RWPE1 (cell line): ENCODE data around the gene SGCB.

Source experiments
- CTCF ChIA-PET: fragments of 350-600 bp; sonication (Branson Sonifier 250); formaldehyde crosslinking; extraction: SDS; loops from one replicate; lab custom pipeline; 2021; lab: Yijun Ruan, JAX
- POLR2A ChIA-PET: fragments of 400-600 bp; formaldehyde crosslinking; extraction: SDS; loops from one replicate; lab custom pipeline; 2020; ENCODE audit warnings: antibody characterized with exemption; ENCODE audit not compliant: low non-redundant PET; lab: Yijun Ruan, JAX
- DNase-seq: peaks from one replicate; pipeline ENCODE4 v3.0.0; 2012; ENCODE audit warnings: low spot score
- H3K27ac ChIP-seq: fragments of 450-650 bp; 2 replicates; pipeline ENCODE4 v1.5.1; 2017
- CTCF ChIP-seq: fragments of 450-650 bp; conservative IDR thresholded peaks from 2 replicates; pipeline ENCODE4 v1.5.1; 2017; ENCODE audit warnings: low read depth, mild to moderate bottlenecking

Gene SGCB

GRCh38 chr4:52035190-52035589, 2.9 kb downstream of the SGCB start:
- ChIA-PET CTCF (no interaction called here), POLR2A (no interaction called here)
- no peak overlapping the region for H3K27ac ChIP-seq
- TF ChIP-seq CTCF: no peak
- no peak for DNase-seq

GRCh38 chr4:52032005-52032404, 6.1 kb downstream of the SGCB start:
- TF ChIP-seq CTCF: no peak
- POLR2A ChIA-PET: no interaction called here
- CTCF ChIA-PET: no interaction called here
- no peak overlapping the region for H3K27ac ChIP-seq
- no peak for DNase-seq

GRCh38 chr4:52028970-52029369, 9.1 kb downstream of the SGCB start:
- TF ChIP-seq CTCF: no peak
- DNase-seq: peak; percentile 68
- no peak overlapping the region for H3K27ac ChIP-seq
- ChIA-PET POLR2A (no interaction called here), CTCF (interaction anchor here (0.6 kb wide), 1 partner anchor 28 kb away, joined by 3 read pairs; no protein-coding TSS in a partner anchor)

- ChIA-PET CTCF (interaction anchor here (0.7 kb wide), 1 partner anchor 188 kb away, joined by 4 read pairs; no protein-coding TSS in a partner anchor), POLR2A (no interaction called here)
- DNase-seq: no peak
These were observed 18.0 kb downstream of the SGCB start, which contains the start of gene LRRC66 for GRCh38 chr4:52019936-52020657. LRRC66 (minus strand) TSS chr4:52020363; CDS start chr4:52017613, 2,750 bp downstream.

GRCh38 chr4:52017814-52018213, 20.3 kb downstream of the SGCB start:
- ChIA-PET POLR2A (no interaction called here), CTCF (no interaction called here)
- no peak for DNase-seq
- no peak for TF ChIP-seq CTCF
- H3K27ac ChIP-seq: no peak overlapping the region

More at GRCh38 chr4:52019936-52020657, 18.0 kb downstream of the SGCB start, which contains the start of gene LRRC66:
- TF ChIP-seq CTCF: no peak
- peak within 1 kb of the TSS; percentile 50 for H3K27ac ChIP-seq

- TF ChIP-seq CTCF: no peak
- no peak overlapping the region for H3K27ac ChIP-seq
- CTCF ChIA-PET: no interaction called here
- POLR2A ChIA-PET: no interaction called here
- no peak for DNase-seq
These were observed 21.1 kb downstream of the SGCB start for GRCh38 chr4:52016981-52017380.
